Measurements from ENCODE around the gene PRDM16. TPM values are rescaled to one million over a fixed set of nuclear protein-coding genes. Genes with fewer than 3 reads are reported as not detected.

PRDM16 gene
- total and polyA plus RNA-seq, 2 of the 8 experiments (the other 6 are each of a cell fraction or from before 2014, with no cell fraction given): 0.39 to 0.43 TPM

DNA sequence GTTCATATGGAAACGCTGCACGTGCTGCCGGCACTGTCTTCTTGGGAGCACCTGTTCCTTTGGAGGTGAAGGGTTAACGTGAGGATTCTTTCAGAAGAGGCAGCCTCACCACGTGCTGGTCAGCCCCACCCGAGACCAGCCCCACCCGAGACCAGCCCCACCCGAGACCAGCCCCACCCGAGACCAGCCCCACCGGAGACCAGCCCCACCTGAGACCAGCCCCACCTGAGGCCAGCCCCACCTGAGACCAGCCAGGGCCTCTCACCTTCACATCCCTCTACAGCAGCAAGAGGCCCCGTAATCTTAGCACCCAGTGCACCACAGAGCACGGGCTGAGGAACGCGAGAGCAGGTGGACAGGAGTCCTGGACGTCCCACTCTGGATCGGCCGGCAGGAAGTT is 18.0 kb downstream of the PRDM16 start:
- POLR2A ChIA-PET (ENCODE audit: partially characterized antibody): no interaction called here
- H3K27me3 ChIP-seq (replicated peaks in 1 of 4; ENCODE audit: control insufficient read depth in 3 of 4, extremely low read depth in 1 of 4, insufficient read depth in 3 of 4, low read length in 3 of 4): no peaks in the 10 kb centered on the region

More for the DNA sequence above, 18.0 kb downstream of the PRDM16 start:
- Histone ChIP-seq H3K18ac (ENCODE audit: extremely low read depth, low read length) (no peak overlapping the region), H3K4ac (replicated peaks; ENCODE audit: insufficient read length, low read depth, low read length) (no peak overlapping the region), H3K23me2 (ENCODE audit: low read depth, low read length) (no peaks in the 10 kb centered on the region), H2AK5ac (ENCODE audit: low read depth, low read length) (no peak overlapping the region), H2BK20ac (ENCODE audit: low read length) (no peak overlapping the region), H3K4me2 (ENCODE audit: insufficient read depth in 1 of 2, low read depth in 2 of 2, low read length in 2 of 2) (no peak overlapping the region), H2BK5ac (ENCODE audit: low read depth, low read length) (no peak overlapping the region), H3K79me1 (ENCODE audit: low read depth, low read length) (no peaks in the 10 kb centered on the region), H3K9me3 (ENCODE audit: insufficient read depth in 2 of 2, low read depth in 1 of 2, low read length in 1 of 2) (no peaks in the 10 kb centered on the region), H3K4me1 (replicated peaks in 1 of 4; ENCODE audit: control insufficient read depth in 3 of 4, insufficient read depth in 4 of 4, low read length in 3 of 4) (no peaks in the 10 kb centered on the region; a peak in 1 of 7 replicates), H2AFZ (ENCODE audit: low read length) (no peak overlapping the region), H4K20me1 (replicated peaks in 1 of 2; ENCODE audit: control insufficient read depth in 1 of 2, insufficient read depth in 2 of 2, low read length in 2 of 2) (no peaks in the 10 kb centered on the region), H4K5ac (ENCODE audit: insufficient read length, low read depth, low read length) (no peak overlapping the region), H3K9ac (replicated peaks in 1 of 4; ENCODE audit: extremely low read depth in 1 of 4, low read depth in 3 of 4, low read length in 3 of 4) (no peak overlapping the region), H2BK120ac (replicated peaks; ENCODE audit: low read depth, low read length) (no peak overlapping the region), H3K4me3 (ENCODE audit: extremely low read depth in 1 of 4, insufficient read depth in 2 of 4, low read depth in 3 of 4, low read length in 4 of 4) (no peak overlapping the region), H3K36me3 (ENCODE audit: control insufficient read depth in 2 of 4, insufficient read depth in 4 of 4, low read length in 3 of 4) (no peaks in the 10 kb centered on the region), H2BK12ac (ENCODE audit: low read depth, low read length) (no peak overlapping the region), H3K79me2 (ENCODE audit: control insufficient read depth in 1 of 2, insufficient read depth in 2 of 2, low read length in 2 of 2) (no peaks in the 10 kb centered on the region), H4K91ac (replicated peaks; ENCODE audit: insufficient read length, low read length) (no peak overlapping the region), H3K14ac (ENCODE audit: insufficient read length) (no peak overlapping the region), H3K56ac (replicated peaks; ENCODE audit: insufficient read length, low read depth, low read length) (no peak overlapping the region), H3K27ac (ENCODE audit: low read depth, low read length) (no peak overlapping the region), H2BK15ac (ENCODE audit: low read length) (no peak overlapping the region), H3K23ac (ENCODE audit: insufficient read length) (no peak overlapping the region), H4K8ac (ENCODE audit: extremely low read depth, insufficient read depth, low read length) (no peak overlapping the region)
- TF ChIP-seq, protein P1, sequence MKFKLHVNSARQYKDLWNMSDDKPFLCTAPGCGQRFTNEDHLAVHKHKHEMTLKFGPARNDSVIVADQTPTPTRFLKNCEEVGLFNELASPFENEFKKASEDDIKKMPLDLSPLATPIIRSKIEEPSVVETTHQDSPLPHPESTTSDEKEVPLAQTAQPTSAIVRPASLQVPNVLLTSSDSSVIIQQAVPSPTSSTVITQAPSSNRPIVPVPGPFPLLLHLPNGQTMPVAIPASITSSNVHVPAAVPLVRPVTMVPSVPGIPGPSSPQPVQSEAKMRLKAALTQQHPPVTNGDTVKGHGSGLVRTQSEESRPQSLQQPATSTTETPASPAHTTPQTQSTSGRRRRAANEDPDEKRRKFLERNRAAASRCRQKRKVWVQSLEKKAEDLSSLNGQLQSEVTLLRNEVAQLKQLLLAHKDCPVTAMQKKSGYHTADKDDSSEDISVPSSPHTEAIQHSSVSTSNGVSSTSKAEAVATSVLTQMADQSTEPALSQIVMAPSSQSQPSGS (IDR thresholded peaks at IDR 0.05; ENCODE audit: low read length): no peak
- TF ChIP-seq KDM1A (IDR thresholded peaks at IDR 0.05; ENCODE audit: borderline replicate concordance, low read length): no peak
- no peak for TF ChIP-seq CREB1 (IDR thresholded peaks at IDR 0.05)
- TF ChIP-seq TAF7 (optimal IDR thresholded peaks at IDR 0.05; ENCODE audit: borderline replicate concordance, low read depth, low read length): no peak
- TF ChIP-seq TCF12 (IDR thresholded peaks at IDR 0.05; ENCODE audit: low read depth, low read length): no peak
- TF ChIP-seq MAFK (IDR thresholded peaks at IDR 0.05; ENCODE audit: low read depth, low read length): no peak
- TF ChIP-seq TBP (IDR thresholded peaks at IDR 0.05; ENCODE audit: low read depth, low read length): no peak
- TF ChIP-seq CEBPB (IDR thresholded peaks at IDR 0.05; ENCODE audit: low read depth, low read length): no peak
- TF ChIP-seq NANOG (IDR thresholded peaks at IDR 0.05; ENCODE audit: insufficient read depth, low read depth, low read length, poor library complexity, severe bottlenecking): no peak
- TF ChIP-seq SP4 (IDR thresholded peaks at IDR 0.05; ENCODE audit: low read length): no peak
- TF ChIP-seq ASH2L (IDR thresholded peaks at IDR 0.05; ENCODE audit: low read length): no peak
- no peak for TF ChIP-seq KDM5A (IDR thresholded peaks at IDR 0.05; ENCODE audit: low read length)
- TF ChIP-seq CBX5 (IDR thresholded peaks at IDR 0.05; ENCODE audit: low read depth, low read length): no peak
- TF ChIP-seq CHD1 (IDR thresholded peaks at IDR 0.05; ENCODE audit: low read depth, low read length): no peak
- TF ChIP-seq FOSL1 (IDR thresholded peaks at IDR 0.05; ENCODE audit: insufficient read depth, low read depth, low read length): no peak
- FAIRE-seq (no peak), DNase-seq (ENCODE audit: low read depth in 1 of 2, low spot score in 2 of 2) (no peak)
- CTCF ChIA-PET (ENCODE audit: partially characterized antibody): interaction anchor here (1.4 kb wide), 1 partner anchor 198 kb away, joined by 4 read pairs; no protein-coding TSS in a partner anchor
- 89% methylated on average over 13 of the region's 17 CpGs; no CpG with 5 or more reads in 1 of the 2 experiments for WGBS, 2 experiments (ENCODE audit: extremely low coverage in 1 of 2, insufficient coverage in 1 of 2, insufficient read length in 1 of 2, insufficient replicate concordance in 2 of 2, low coverage in 1 of 2, low lambda C conversion rate in 2 of 2, missing lambda C conversion rate in 1 of 2)

Data from H1 (cell line).